HPDE6-E6E7 (cell line): ENCODE data around the gene EXOC1.
"Not testable (repeated sequence)": the region's sequence is repeated elsewhere in the genome, so short reads cannot be mapped to it uniquely, and the experiment has no call there.

Source experiments
- DNase-seq: peaks from one replicate; pipeline ENCODE4 v3.0.0; 2011; ENCODE audit warnings: missing footprints; ENCODE audit errors: extremely low spot score

The EXOC1 gene

GRCh38 chr4:55853484-55854046 is at the start of gene EXOC1:
TSS of gene EXOC1 (plus strand) at chr4:55853648. CDS start at chr4:55858324, 4,676 bp downstream.
- DNase-seq: peak; percentile 73

- DNase-seq: no peak
Measured at GRCh38 chr4:55807556-55807955, 45.9 kb upstream of the EXOC1 start.

GRCh38 chr4:55808186-55808585 is 45.3 kb upstream of the EXOC1 start:
- no peak for DNase-seq

GRCh38 chr4:55808632-55809031 is 44.8 kb upstream of the EXOC1 start:
- no peak for DNase-seq

GRCh38 chr4:55817691-55818090 is 35.8 kb upstream of the EXOC1 start:
- DNase-seq: no peak

GRCh38 chr4:55819634-55820033 is 33.8 kb upstream of the EXOC1 start, which contains the start of gene EXOC1L:
TSS of gene EXOC1L (plus strand) at chr4:55819790. CDS start at chr4:55820027, 237 bp downstream.
- no peak for DNase-seq

GRCh38 chr4:55820279-55820678 is 33.2 kb upstream of the EXOC1 start:
- DNase-seq: no peak

- no peak for DNase-seq
Measured at GRCh38 chr4:55822329-55822728, 31.1 kb upstream of the EXOC1 start.

GRCh38 chr4:55824865-55825264 is 28.6 kb upstream of the EXOC1 start:
- DNase-seq: no peak

- no peak for DNase-seq
Measured at GRCh38 chr4:55826986-55827385, 26.5 kb upstream of the EXOC1 start.

- no peak for DNase-seq
Measured at GRCh38 chr4:55827582-55827981, 25.9 kb upstream of the EXOC1 start.

- no peak for DNase-seq
Measured at GRCh38 chr4:55830048-55830447, 23.4 kb upstream of the EXOC1 start.

- no peak for DNase-seq
Measured at GRCh38 chr4:55830716-55831115, 22.7 kb upstream of the EXOC1 start.

- no peak for DNase-seq
Measured at GRCh38 chr4:55834086-55834795, 19.2 kb upstream of the EXOC1 start.

- DNase-seq: no peak
Measured at GRCh38 chr4:55837903-55838302, 15.5 kb upstream of the EXOC1 start.

GRCh38 chr4:55838356-55838755 is 15.1 kb upstream of the EXOC1 start:
- no peak for DNase-seq

- DNase-seq: no peak
Measured at GRCh38 chr4:55838952-55839351, 14.5 kb upstream of the EXOC1 start.

- DNase-seq: no peak
Measured at GRCh38 chr4:55840956-55841355, 12.5 kb upstream of the EXOC1 start.

GRCh38 chr4:55841373-55842239 is 11.8 kb upstream of the EXOC1 start:
- DNase-seq: not testable (repeated sequence)

GRCh38 chr4:55842312-55842711 is 11.1 kb upstream of the EXOC1 start:
- not testable (repeated sequence) for DNase-seq

GRCh38 chr4:55849724-55850123 is 3.7 kb upstream of the EXOC1 start:
- no peak for DNase-seq

GRCh38 chr4:55851885-55852284 is 1.6 kb upstream of the EXOC1 start:
- peak; percentile 78 for DNase-seq

- DNase-seq: no peak
Measured at GRCh38 chr4:55854129-55854528, 681 bp downstream of the EXOC1 start.
